Trophoblast cell (in vitro differentiated cells and primary cell): ENCODE data around the gene MIEF1.

ENCODE experiments used
- DNase-seq, 2 donors: peaks; one replicate each; pipeline ENCODE4 v3.0.0-alpha.2; 2016
- H2AFZ ChIP-seq: 2 replicates; pipeline ENCODE4 v1.6.1; 2013; ENCODE audit warnings: low read length, moderate library complexity, mild to moderate bottlenecking; ENCODE audit not compliant: insufficient read depth, poor library complexity
- H2AK5ac ChIP-seq: 2 replicates; pipeline ENCODE4 v1.6.1; 2013; ENCODE audit warnings: mild to moderate bottlenecking, low read length
- H2BK120ac ChIP-seq: 2 replicates; pipeline ENCODE4 v1.6.1; 2013; ENCODE audit warnings: low read length, mild to moderate bottlenecking, moderate library complexity; ENCODE audit not compliant: insufficient read depth, poor library complexity
- H2BK12ac ChIP-seq: 2 replicates; pipeline ENCODE4 v1.6.1; 2013; ENCODE audit warnings: mild to moderate bottlenecking, low read length, moderate library complexity
- H2BK5ac ChIP-seq: 2 replicates; pipeline ENCODE4 v1.6.1; 2013; ENCODE audit warnings: low read length, low read depth, moderate library complexity, mild to moderate bottlenecking; ENCODE audit not compliant: poor library complexity
- H3K14ac ChIP-seq: 2 replicates; pipeline ENCODE4 v1.6.1; 2013; ENCODE audit warnings: mild to moderate bottlenecking, low read length
- H3K18ac ChIP-seq: 2 replicates; pipeline ENCODE4 v1.6.1; 2013; ENCODE audit warnings: mild to moderate bottlenecking, low read length
- H3K23ac ChIP-seq: 2 replicates; pipeline ENCODE4 v1.6.1; 2013; ENCODE audit warnings: low read length
- H3K27ac ChIP-seq: 2 replicates; pipeline ENCODE4 v1.5.1; 2013; ENCODE audit warnings: low read depth, mild to moderate bottlenecking, inconsistent platforms, low read length, moderate library complexity
- H3K27me3 ChIP-seq: 2 replicates; pipeline ENCODE4 v1.6.1; 2013; ENCODE audit warnings: inconsistent platforms, mild to moderate bottlenecking, low read length, moderate library complexity; ENCODE audit not compliant: insufficient read depth
- H3K36me3 ChIP-seq, 2 experiments: 1 replicate in 1 of 2; 2 replicates in 1 of 2; pipeline ENCODE4 v1.6.1; 2013; ENCODE audit warnings: low read length in 2 of 2, mild to moderate bottlenecking in 2 of 2, moderate library complexity in 1 of 2; ENCODE audit not compliant: insufficient read depth in 2 of 2, control insufficient read depth in 1 of 2
- H3K4ac ChIP-seq: 2 replicates; pipeline ENCODE4 v1.6.1; 2013; ENCODE audit warnings: low read depth, mild to moderate bottlenecking, low read length, moderate library complexity
- H3K4me1 ChIP-seq, 2 experiments: 1 replicate in 1 of 2; 2 replicates in 1 of 2; pipeline ENCODE4 v1.6.1; 2013; ENCODE audit warnings: low read length in 2 of 2, mild to moderate bottlenecking in 2 of 2, moderate library complexity in 1 of 2; ENCODE audit not compliant: insufficient read depth in 2 of 2, control insufficient read depth in 1 of 2
- H3K4me2 ChIP-seq: 2 replicates; pipeline ENCODE4 v1.6.1; 2013; ENCODE audit warnings: inconsistent platforms, mild to moderate bottlenecking, low read length, moderate library complexity
- H3K4me3 ChIP-seq: 2 replicates; pipeline ENCODE4 v1.5.1; 2013; ENCODE audit warnings: mild to moderate bottlenecking, low read depth, low read length, inconsistent platforms
- H3K79me1 ChIP-seq: one replicate; pipeline ENCODE4 v1.6.1; 2013; ENCODE audit warnings: low read length
- H3K79me2 ChIP-seq: 2 replicates; pipeline ENCODE4 v1.6.1; 2013; ENCODE audit warnings: low read length, mild to moderate bottlenecking; ENCODE audit not compliant: control insufficient read depth, insufficient read depth, poor library complexity
- H3K9ac ChIP-seq: 2 replicates; pipeline ENCODE4 v1.6.1; 2013; ENCODE audit warnings: mild to moderate bottlenecking, low read length
- H3K9me3 ChIP-seq: 2 replicates; pipeline ENCODE4 v1.6.1; 2013; ENCODE audit warnings: low read depth, mild to moderate bottlenecking, control low read depth, inconsistent platforms, low read length; ENCODE audit not compliant: insufficient read depth
- H4K12ac ChIP-seq: 2 replicates; pipeline ENCODE4 v1.6.1; 2013; ENCODE audit warnings: low read depth, mild to moderate bottlenecking, low read length, moderate library complexity
- H4K8ac ChIP-seq: 2 replicates; pipeline ENCODE4 v1.6.1; 2013; ENCODE audit warnings: low read depth, mild to moderate bottlenecking, low read length, moderate library complexity
- H4K91ac ChIP-seq: one replicate; pipeline ENCODE4 v1.6.1; 2013; ENCODE audit warnings: low read depth, mild to moderate bottlenecking, low read length, moderate library complexity
- WGBS: extraction: QIAGEN DNeasy Blood & Tissue Kit; methylation state at CpG from one replicate; pipeline ENCODE4 v1.1.7; 2013; ENCODE audit warnings: missing lambda C conversion rate; ENCODE audit not compliant: insufficient read length, insufficient coverage; ENCODE audit errors: extremely low coverage; 5-methylcytosine and 5-hydroxymethylcytosine counted together

MIEF1 gene

GRCh38 chr22:39459681-39460080 is 42.4 kb upstream of the MIEF1 start:
- Histone ChIP-seq H4K91ac (no peak overlapping the region), H3K79me2 (peaks cover 20% of the 10 kb centered on the region), H4K12ac (no peak overlapping the region), H3K9me3 (no peaks in the 10 kb centered on the region), H3K79me1 (peaks cover 25% of the 10 kb centered on the region), H3K4me3 (no peak overlapping the region), H2BK5ac (no peak overlapping the region), H2BK12ac (no peak overlapping the region), H2AFZ (no peak overlapping the region), H3K4me1 (peaks cover 24 to 36% of the 10 kb centered on the region in 2 experiments), H3K27me3 (no peaks in the 10 kb centered on the region), H3K14ac (no peak overlapping the region), H3K4me2 (no peak overlapping the region), H4K8ac (no peak overlapping the region), H2BK120ac (no peak overlapping the region), H3K36me3 (no peaks in the 10 kb centered on the region), H3K27ac (no peak overlapping the region), H3K9ac (no peak overlapping the region), H3K4ac (peak overlapping the region; percentile 77), H2AK5ac (peak overlapping the region; percentile 15), H3K23ac (no peak overlapping the region), H3K18ac (no peak overlapping the region)
- no peak for DNase-seq
- WGBS: no CpG with 5 or more reads among the region's 11 CpGs

- H3K79me2 ChIP-seq: peaks cover 18% of the 10 kb centered on the region
- H4K8ac ChIP-seq: peak overlapping the region; percentile 67
- no peak overlapping the region for H4K12ac ChIP-seq
- H3K14ac ChIP-seq: peak overlapping the region; percentile 53
- no peak overlapping the region for H3K4me3 ChIP-seq
- peak overlapping the region; percentile 72 for H3K18ac ChIP-seq
- peaks cover 32 to 47% of the 10 kb centered on the region in 2 experiments for H3K4me1 ChIP-seq
- H3K4ac ChIP-seq: peak overlapping the region; percentile 77
- DNase-seq: no peak
- no CpG with 5 or more reads among the region's 13 CpGs for whole genome bisulfite sequencing
- peak overlapping the region; percentile 81 for H2AK5ac ChIP-seq
- H2BK120ac ChIP-seq: peak overlapping the region; percentile 82
- H3K36me3 ChIP-seq: no peaks in the 10 kb centered on the region
- peak overlapping the region; percentile 76 for H3K27ac ChIP-seq
- no peak overlapping the region for H3K4me2 ChIP-seq
- no peaks in the 10 kb centered on the region for H3K27me3 ChIP-seq
- H3K9ac ChIP-seq: no peak overlapping the region
- H2BK12ac ChIP-seq: peak overlapping the region; percentile 85
- H3K9me3 ChIP-seq: no peaks in the 10 kb centered on the region
- H3K79me1 ChIP-seq: peaks cover 31% of the 10 kb centered on the region
- peak overlapping the region; percentile 91 for H4K91ac ChIP-seq
- no peak overlapping the region for H3K23ac ChIP-seq
- H2BK5ac ChIP-seq: peak overlapping the region; percentile 62
- H2AFZ ChIP-seq: no peak overlapping the region
Observed at GRCh38 chr22:39462443-39463221, 39.5 kb upstream of the MIEF1 start.

GRCh38 chr22:39463277-39463676 is 38.8 kb upstream of the MIEF1 start:
- H3K79me2 ChIP-seq: peaks cover 13% of the 10 kb centered on the region
- H3K23ac ChIP-seq: no peak overlapping the region
- H2AFZ ChIP-seq: no peak overlapping the region
- no peak overlapping the region for H4K12ac ChIP-seq
- peak overlapping the region; percentile 85 for H2BK12ac ChIP-seq
- peak overlapping the region; percentile 76 for H3K27ac ChIP-seq
- H3K27me3 ChIP-seq: no peaks in the 10 kb centered on the region
- H3K4me3 ChIP-seq: no peak overlapping the region
- H3K4me1 ChIP-seq: peaks cover 32 to 45% of the 10 kb centered on the region in 2 experiments
- peak overlapping the region; percentile 62 for H2BK5ac ChIP-seq
- no peaks in the 10 kb centered on the region for H3K9me3 ChIP-seq
- H4K91ac ChIP-seq: peak overlapping the region; percentile 91
- H3K9ac ChIP-seq: no peak overlapping the region
- H3K4me2 ChIP-seq: no peak overlapping the region
- WGBS: no CpG with 5 or more reads among the region's 6 CpGs
- peak overlapping the region; percentile 77 for H3K4ac ChIP-seq
- peak overlapping the region; percentile 82 for H2BK120ac ChIP-seq
- peak overlapping the region; percentile 72 for H3K18ac ChIP-seq
- peak overlapping the region; percentile 81 for H2AK5ac ChIP-seq
- H3K36me3 ChIP-seq: no peaks in the 10 kb centered on the region
- H3K14ac ChIP-seq: peak overlapping the region; percentile 53
- peak overlapping the region; percentile 67 for H4K8ac ChIP-seq
- DNase-seq: no peak
- peaks cover 26% of the 10 kb centered on the region for H3K79me1 ChIP-seq

- Histone ChIP-seq H3K4ac (peak overlapping the region; percentile 4), H4K8ac (peak overlapping the region; percentile 3), H3K9ac (no peak overlapping the region), H3K9me3 (no peaks in the 10 kb centered on the region), H4K12ac (no peak overlapping the region), H4K91ac (peak overlapping the region; percentile 49), H2AK5ac (peak overlapping the region; percentile 6), H3K14ac (peak overlapping the region; percentile 29), H3K79me2 (peaks cover 10% of the 10 kb centered on the region), H3K27ac (peak overlapping the region; percentile 76), H2AFZ (no peak overlapping the region), H3K18ac (peak overlapping the region; percentile 22), H2BK5ac (peak overlapping the region; percentile 5), H3K23ac (no peak overlapping the region), H3K4me1 (peaks cover 34 to 46% of the 10 kb centered on the region in 2 experiments), H2BK120ac (peak overlapping the region; percentile 23), H3K79me1 (peaks cover 23% of the 10 kb centered on the region), H3K4me3 (no peak overlapping the region), H3K27me3 (no peaks in the 10 kb centered on the region), H3K36me3 (no peaks in the 10 kb centered on the region), H2BK12ac (peak overlapping the region; percentile 61), H3K4me2 (no peak overlapping the region)
- no CpG with 5 or more reads among the region's 10 CpGs for WGBS
- peak; percentile 83 to 86 for DNase-seq
Observed at GRCh38 chr22:39463931-39464390, 38.1 kb upstream of the MIEF1 start.
